Upper lobe of right lung (tissue), 1 donor: Measurements from ENCODE around the gene PIAS3. TPM values are rescaled to one million over a fixed set of nuclear protein-coding genes. Genes with fewer than 3 reads are reported as not detected.

Experiments
- ATAC-seq: fragments of 200-7000 bp; cut with Tn5 transposase; one replicate; pipeline ENCODE4 v1.9.1; 2020; ENCODE audit warnings: mild to moderate bottlenecking, moderate library complexity
- DNase-seq: peaks from one replicate; pipeline ENCODE4 v3.0.0-alpha.2; 2020
- H3K27ac ChIP-seq: fragments of 200-600 bp; one replicate; pipeline ENCODE4 v1.8.0; 2022
- H3K27me3 ChIP-seq: fragments of 200-600 bp; one replicate; pipeline ENCODE4 v1.8.0; 2022; ENCODE audit warnings: mild to moderate bottlenecking
- H3K36me3 ChIP-seq: fragments of 200-600 bp; one replicate; pipeline ENCODE4 v1.8.0; 2022
- H3K4me1 ChIP-seq: fragments of 200-600 bp; one replicate; pipeline ENCODE4 v1.8.0; 2022
- H3K4me3 ChIP-seq: fragments of 200-600 bp; one replicate; pipeline ENCODE4 v1.8.0; 2022; ENCODE audit warnings: mild to moderate bottlenecking
- H3K9me3 ChIP-seq: fragments of 200-600 bp; one replicate; pipeline ENCODE4 v1.8.0; 2022
- CTCF ChIP-seq: fragments of 200-600 bp; IDR thresholded peaks from one replicate; pipeline ENCODE4 v1.8.0; 2022; ENCODE audit warnings: antibody characterized with exemption
- intact Hi-C: fragments of 100-400 bp; cut with DNase I; formaldehyde crosslinking; loops from one replicate; pipeline ENCODE4 v1.11.0; 2022
- total RNA-seq: library from RNA; stranded (reverse); fragmentation: NEBNext Ultra II Directional; extraction: Animal tissue kit (Norgen Biotek cat#: 25700); gene quantifications from one replicate; pipeline ENCODE4 v1.2.1, GENCODE V29; 2021
- donor health status: DM: no; HTN: yes; CAD: no; lungs with severe emphysema.

PIAS3 gene
- total RNA-seq, 1 donor from 2014 or later, result 29.2 TPM

- Histone ChIP-seq H3K27me3 (no peaks in the 10 kb centered on the region), H3K4me3 (peak overlapping the region; percentile 42), H3K4me1 (peaks cover 8% of the 10 kb centered on the region), H3K27ac (peak overlapping the region; percentile 20), H3K9me3 (no peaks in the 10 kb centered on the region), H3K36me3 (no peaks in the 10 kb centered on the region)
- intact Hi-C loops, result no loop called here
- peak; percentile 80 for ATAC-seq
- peak; percentile 74 for DNase-seq
- TF ChIP-seq CTCF, result no peak
These were observed 13.4 kb upstream of the PIAS3 start for GRCh38 chr1:145871994-145872924.

- no peak overlapping the region for H3K4me3 ChIP-seq
- DNase-seq (no peak), ATAC-seq (no peak)
- H3K4me1 ChIP-seq, result peaks cover 8% of the 10 kb centered on the region
- H3K27me3 ChIP-seq, result no peaks in the 10 kb centered on the region
- no peak overlapping the region for H3K27ac ChIP-seq
- no peaks in the 10 kb centered on the region for H3K9me3 ChIP-seq
- TF ChIP-seq CTCF, result no peak
- H3K36me3 ChIP-seq, result no peaks in the 10 kb centered on the region
- intact Hi-C loops, result no loop called here
These were observed 9.4 kb upstream of the PIAS3 start for GRCh38 chr1:145868232-145868631.

GRCh38 chr1:145863282-145864018, 4.6 kb upstream of the PIAS3 start:
- no peaks in the 10 kb centered on the region for H3K9me3 ChIP-seq
- no peaks in the 10 kb centered on the region for H3K27me3 ChIP-seq
- H3K4me1 ChIP-seq, result peaks cover 7% of the 10 kb centered on the region
- intact Hi-C loops, result no loop called here
- H3K27ac ChIP-seq, result no peak overlapping the region
- no peak overlapping the region for H3K4me3 ChIP-seq
- no peaks in the 10 kb centered on the region for H3K36me3 ChIP-seq
- DNase-seq (no peak), ATAC-seq (no peak)
- TF ChIP-seq CTCF, result no peak

GRCh38 chr1:145859491-145860023, 676 bp upstream of the PIAS3 start:
- Histone ChIP-seq H3K27ac (peak overlapping the region; percentile 89), H3K9me3 (no peaks in the 10 kb centered on the region), H3K36me3 (peaks cover 22% of the 10 kb centered on the region), H3K4me1 (peaks cover 13% of the 10 kb centered on the region), H3K4me3 (peak overlapping the region; percentile 95), H3K27me3 (no peaks in the 10 kb centered on the region)
- TF ChIP-seq CTCF, result peak; percentile 19
- peak; percentile 96 for DNase-seq
- intact Hi-C loops, result loop anchor here (10.0 kb wide), 1 partner anchor 155 kb away; no protein-coding TSS in a partner anchor
- ATAC-seq, result peak; percentile 91

- DNase-seq (peak; percentile 82), ATAC-seq (peak; percentile 36)
These were observed 512 bp downstream of the PIAS3 start for GRCh38 chr1:145858238-145858900.

More at GRCh38 chr1:145858238-145858900, 512 bp downstream of the PIAS3 start:
- Histone ChIP-seq H3K36me3 (peaks cover 34% of the 10 kb centered on the region), H3K4me3 (peak overlapping the region; percentile 95), H3K4me1 (peaks cover 13% of the 10 kb centered on the region), H3K27me3 (no peaks in the 10 kb centered on the region), H3K27ac (peak overlapping the region; percentile 89), H3K9me3 (no peaks in the 10 kb centered on the region)
- TF ChIP-seq CTCF, result no peak
- intact Hi-C loops, result loop anchor here (10.0 kb wide), 1 partner anchor 156 kb away; no protein-coding TSS in a partner anchor
